ENCODE results near the gene LARP6.

Gene LARP6

DNA sequence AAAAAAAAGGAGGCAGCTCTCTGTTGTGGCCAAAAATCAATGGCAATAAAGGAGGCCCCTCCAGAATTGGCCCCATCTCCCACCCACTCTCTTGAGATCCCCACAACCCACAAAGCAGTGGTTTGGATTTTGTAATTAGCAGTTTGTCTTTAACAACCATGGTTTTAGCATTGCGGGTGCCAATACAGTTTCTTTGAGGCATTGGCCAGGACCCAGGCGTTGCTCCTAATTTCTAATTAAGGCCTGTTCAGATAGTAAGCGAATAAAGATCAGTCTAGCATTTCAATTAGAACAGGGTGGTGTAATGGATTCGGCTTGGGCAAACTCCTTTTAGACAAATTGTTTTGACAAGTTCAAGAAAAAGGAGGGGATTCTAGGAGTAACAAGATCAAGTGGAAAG is 67.0 kb downstream of the LARP6 start:
- TF ChIP-seq, protein P1, sequence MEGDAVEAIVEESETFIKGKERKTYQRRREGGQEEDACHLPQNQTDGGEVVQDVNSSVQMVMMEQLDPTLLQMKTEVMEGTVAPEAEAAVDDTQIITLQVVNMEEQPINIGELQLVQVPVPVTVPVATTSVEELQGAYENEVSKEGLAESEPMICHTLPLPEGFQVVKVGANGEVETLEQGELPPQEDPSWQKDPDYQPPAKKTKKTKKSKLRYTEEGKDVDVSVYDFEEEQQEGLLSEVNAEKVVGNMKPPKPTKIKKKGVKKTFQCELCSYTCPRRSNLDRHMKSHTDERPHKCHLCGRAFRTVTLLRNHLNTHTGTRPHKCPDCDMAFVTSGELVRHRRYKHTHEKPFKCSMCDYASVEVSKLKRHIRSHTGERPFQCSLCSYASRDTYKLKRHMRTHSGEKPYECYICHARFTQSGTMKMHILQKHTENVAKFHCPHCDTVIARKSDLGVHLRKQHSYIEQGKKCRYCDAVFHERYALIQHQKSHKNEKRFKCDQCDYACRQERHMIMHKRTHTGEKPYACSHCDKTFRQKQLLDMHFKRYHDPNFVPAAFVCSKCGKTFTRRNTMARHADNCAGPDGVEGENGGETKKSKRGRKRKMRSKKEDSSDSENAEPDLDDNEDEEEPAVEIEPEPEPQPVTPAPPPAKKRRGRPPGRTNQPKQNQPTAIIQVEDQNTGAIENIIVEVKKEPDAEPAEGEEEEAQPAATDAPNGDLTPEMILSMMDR (IDR thresholded peaks at IDR 0.05; ENCODE audit: insufficient read depth, low read length, poor library complexity, severe bottlenecking), result no peak
- H3K36me3 ChIP-seq (ENCODE audit: control insufficient read depth, insufficient read depth, low read length), result no peaks in the 10 kb centered on the region
- no peak for DNase-seq (ENCODE audit: extremely low read depth, insufficient read length)
- H3K27me3 ChIP-seq (replicated peaks; ENCODE audit: control insufficient read depth, insufficient read depth, low read length), result peaks cover 1% of the 10 kb centered on the region
- H3K4me3 ChIP-seq (replicated peaks; ENCODE audit: low read depth, low read length), result no peak overlapping the region

DNA sequence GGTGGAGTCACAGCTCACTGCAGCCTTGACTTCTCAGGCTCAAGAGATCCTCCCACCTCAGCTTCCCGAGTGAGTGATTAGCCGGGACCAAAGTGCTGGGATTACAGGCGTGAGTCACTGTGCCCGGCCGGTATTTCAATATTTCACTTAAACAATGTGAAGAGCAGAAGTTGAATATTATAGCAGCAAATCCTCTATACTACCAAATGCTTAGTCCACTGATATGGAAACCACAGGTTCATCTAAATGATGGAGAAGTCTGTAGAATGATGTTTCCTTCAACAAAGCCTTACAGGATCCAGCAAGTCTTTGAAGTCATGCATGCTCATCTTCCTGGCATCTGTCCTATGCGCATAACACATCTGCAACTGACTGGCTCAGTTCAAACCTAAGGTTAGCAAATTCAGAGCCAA is 70.3 kb downstream of the LARP6 start:
- TF ChIP-seq, protein P1 (IDR thresholded peaks at IDR 0.05; ENCODE audit: insufficient read depth, low read length, poor library complexity, severe bottlenecking), result no peak
- H3K36me3 ChIP-seq (ENCODE audit: control insufficient read depth, insufficient read depth, low read length), result no peaks in the 10 kb centered on the region
- no peak for DNase-seq (ENCODE audit: extremely low read depth, insufficient read length)
- peaks cover 1% of the 10 kb centered on the region for H3K27me3 ChIP-seq (replicated peaks; ENCODE audit: control insufficient read depth, insufficient read depth, low read length)
- H3K4me3 ChIP-seq (replicated peaks; ENCODE audit: low read depth, low read length), result no peak overlapping the region

DNA sequence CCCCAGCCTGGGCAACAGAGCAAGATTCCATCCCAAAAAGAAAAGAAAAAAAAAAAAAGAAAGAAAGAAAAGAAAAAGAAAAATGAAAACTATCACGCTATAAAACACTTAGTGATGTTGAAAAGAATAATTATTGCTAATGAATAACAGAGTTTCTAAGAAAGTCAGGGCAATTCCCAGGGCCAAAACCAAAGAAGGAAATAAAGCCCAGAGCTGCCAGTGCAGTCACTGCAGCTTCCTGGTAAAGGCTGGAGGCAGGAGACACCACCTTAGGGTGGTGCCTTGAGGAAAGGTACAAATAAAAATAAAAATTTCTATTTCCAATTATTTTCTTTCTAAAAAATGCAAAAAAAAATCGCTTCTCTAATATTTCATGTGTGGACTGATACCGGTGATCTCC is 70.9 kb downstream of the LARP6 start:
- Histone ChIP-seq H3K36me3 (ENCODE audit: control insufficient read depth, insufficient read depth, low read length) (no peaks in the 10 kb centered on the region), H3K4me3 (replicated peaks; ENCODE audit: low read depth, low read length) (no peak overlapping the region), H3K27me3 (replicated peaks; ENCODE audit: control insufficient read depth, insufficient read depth, low read length) (peaks cover 1% of the 10 kb centered on the region)
- no peak for DNase-seq (ENCODE audit: extremely low read depth, insufficient read length)
- TF ChIP-seq, protein P1 (IDR thresholded peaks at IDR 0.05; ENCODE audit: insufficient read depth, low read length, poor library complexity, severe bottlenecking), result no peak

DNA sequence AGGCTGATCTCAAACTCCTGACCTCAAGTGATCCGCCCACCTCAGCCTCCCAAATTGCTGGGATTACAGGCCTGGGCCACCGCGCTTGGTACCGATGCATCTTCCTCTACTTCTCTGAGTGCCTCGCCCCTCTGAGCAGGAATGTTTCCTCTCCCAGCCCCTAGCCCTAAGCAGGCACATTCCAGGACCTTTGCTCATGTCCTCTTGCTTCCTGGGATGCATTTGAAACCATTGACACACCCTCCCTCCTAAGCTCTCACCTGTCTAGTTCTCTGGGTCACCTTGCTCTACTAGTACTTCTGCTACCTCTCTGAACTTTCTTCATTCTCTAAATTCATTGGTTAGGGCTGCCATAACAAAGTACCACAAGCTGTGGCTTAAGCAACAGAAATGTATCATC is 72.7 kb downstream of the LARP6 start:
- DNase-seq (ENCODE audit: extremely low read depth, insufficient read length), result no peak

More for the DNA sequence above, 72.7 kb downstream of the LARP6 start:
- TF ChIP-seq, protein P1 (IDR thresholded peaks at IDR 0.05; ENCODE audit: insufficient read depth, low read length, poor library complexity, severe bottlenecking), result no peak
- no peak overlapping the region for H3K4me3 ChIP-seq (replicated peaks; ENCODE audit: low read depth, low read length)
- no peaks in the 10 kb centered on the region for H3K36me3 ChIP-seq (ENCODE audit: control insufficient read depth, insufficient read depth, low read length)
- H3K27me3 ChIP-seq (replicated peaks; ENCODE audit: control insufficient read depth, insufficient read depth, low read length), result no peaks in the 10 kb centered on the region; the same call in none of the 2 replicates
